Non-pigmented ciliary epithelial cell (primary cell): Measurements from ENCODE around the gene SYNE3.

Source experiments
- DNase-seq: peaks from one replicate; pipeline ENCODE4 v3.0.0-alpha.2; 2010; ENCODE audit warnings: low read depth

The SYNE3 gene

GRCh38 chr14:95489214-95490137 lies 27.0 kb downstream of the SYNE3 start:
- no peak for DNase-seq

- DNase-seq = no peak
Observed at GRCh38 chr14:95488376-95489213, 27.9 kb downstream of the SYNE3 start.

GRCh38 chr14:95487669-95488084 lies 28.8 kb downstream of the SYNE3 start:
- no peak for DNase-seq

GRCh38 chr14:95486875-95487668 lies 29.4 kb downstream of the SYNE3 start:
- DNase-seq = no peak

- no peak for DNase-seq
Observed at GRCh38 chr14:95485222-95485819, 31.1 kb downstream of the SYNE3 start.

- DNase-seq = no peak
Observed at GRCh38 chr14:95484296-95484695, 32.2 kb downstream of the SYNE3 start.

- DNase-seq = peak; percentile 59
Observed at GRCh38 chr14:95483309-95484165, 32.9 kb downstream of the SYNE3 start.

GRCh38 chr14:95482627-95483308 lies 33.7 kb downstream of the SYNE3 start:
- no peak for DNase-seq

- no peak for DNase-seq
Observed at GRCh38 chr14:95481391-95482022, 34.9 kb downstream of the SYNE3 start.

- no peak for DNase-seq
Observed at GRCh38 chr14:95480887-95481226, 35.6 kb downstream of the SYNE3 start.

- DNase-seq = no peak
Observed at GRCh38 chr14:95480109-95480886, 36.2 kb downstream of the SYNE3 start.

- DNase-seq = no peak
Observed at GRCh38 chr14:95479494-95479893, 37.0 kb downstream of the SYNE3 start.

GRCh38 chr14:95478818-95479217 lies 37.6 kb downstream of the SYNE3 start:
- DNase-seq = no peak

GRCh38 chr14:95478309-95478708 lies 38.1 kb downstream of the SYNE3 start:
- no peak for DNase-seq

- no peak for DNase-seq
Observed at GRCh38 chr14:95477411-95478269, 38.8 kb downstream of the SYNE3 start.

GRCh38 chr14:95476747-95477146 lies 39.7 kb downstream of the SYNE3 start:
- no peak for DNase-seq

GRCh38 chr14:95475540-95476240 lies 40.8 kb downstream of the SYNE3 start:
- no peak for DNase-seq
